ENCODE results near the gene AUTS2. TPM values are rescaled to one million over a fixed set of nuclear protein-coding genes. Genes with fewer than 3 reads are reported as not detected.

AUTS2 gene
- total RNA-seq, 1 donor from 2014 or later = 5.2 TPM

- ATAC-seq (ENCODE audit: poor library complexity) (no peak), DNase-seq (no peak)
- intact Hi-C loops (cut with DNase I) = no loop called here
These were observed 788.9 kb downstream of the AUTS2 start for GRCh38 chr7:70387217-70387616.

- no peak for DNase-seq
- no peak for ATAC-seq (ENCODE audit: poor library complexity)
- intact Hi-C loops (cut with DNase I) = no loop called here
These were observed 791.4 kb downstream of the AUTS2 start for GRCh38 chr7:70389531-70390151.

- ATAC-seq (ENCODE audit: poor library complexity) = no peak
- DNase-seq = no peak
- intact Hi-C loops (cut with DNase I) = no loop called here
These were observed 792.0 kb downstream of the AUTS2 start for GRCh38 chr7:70390251-70390650.

GRCh38 chr7:70392256-70392876 is 794.1 kb downstream of the AUTS2 start:
- ATAC-seq (ENCODE audit: poor library complexity) = peak; percentile 83
- intact Hi-C loops (cut with DNase I) = no loop called here
- no peak for DNase-seq

- ATAC-seq (ENCODE audit: poor library complexity) = peak; percentile 25
- intact Hi-C loops (cut with DNase I) = no loop called here
These were observed 794.7 kb downstream of the AUTS2 start for GRCh38 chr7:70392877-70393435.

GRCh38 chr7:70393956-70394355 is 795.7 kb downstream of the AUTS2 start:
- no peak for ATAC-seq (ENCODE audit: poor library complexity)
- intact Hi-C loops (cut with DNase I) = no loop called here

More at GRCh38 chr7:70392877-70393435, 794.7 kb downstream of the AUTS2 start:
- DNase-seq = no peak

GRCh38 chr7:70400829-70401380 is 802.6 kb downstream of the AUTS2 start:
- DNase-seq (no peak), ATAC-seq (ENCODE audit: poor library complexity) (no peak)
- intact Hi-C loops (cut with DNase I) = no loop called here

More at GRCh38 chr7:70393956-70394355, 795.7 kb downstream of the AUTS2 start:
- DNase-seq = no peak

GRCh38 chr7:70402069-70402468 is 803.8 kb downstream of the AUTS2 start:
- ATAC-seq (ENCODE audit: poor library complexity) = no peak

GRCh38 chr7:70405241-70405640 is 807.0 kb downstream of the AUTS2 start:
- no peak for DNase-seq
- no peak for ATAC-seq (ENCODE audit: poor library complexity)
- intact Hi-C loops (cut with DNase I) = no loop called here

More at GRCh38 chr7:70402069-70402468, 803.8 kb downstream of the AUTS2 start:
- no peak for DNase-seq
- intact Hi-C loops (cut with DNase I) = no loop called here

- no peak for ATAC-seq (ENCODE audit: poor library complexity)
- intact Hi-C loops (cut with DNase I) = no loop called here
These were observed 808.1 kb downstream of the AUTS2 start for GRCh38 chr7:70406186-70406949.

GRCh38 chr7:70406950-70407209 is 808.6 kb downstream of the AUTS2 start:
- no peak for ATAC-seq (ENCODE audit: poor library complexity)

More at GRCh38 chr7:70406186-70406949, 808.1 kb downstream of the AUTS2 start:
- no peak for DNase-seq

GRCh38 chr7:70408477-70408876 is 810.2 kb downstream of the AUTS2 start:
- ATAC-seq (ENCODE audit: poor library complexity) = no peak
- no peak for DNase-seq
- intact Hi-C loops (cut with DNase I) = no loop called here

More at GRCh38 chr7:70406950-70407209, 808.6 kb downstream of the AUTS2 start:
- no peak for DNase-seq
- intact Hi-C loops (cut with DNase I) = no loop called here

- ATAC-seq (ENCODE audit: poor library complexity) = no peak
- intact Hi-C loops (cut with DNase I) = no loop called here
- no peak for DNase-seq
These were observed 810.6 kb downstream of the AUTS2 start for GRCh38 chr7:70408891-70409290.

- DNase-seq (no peak), ATAC-seq (ENCODE audit: poor library complexity) (no peak)
- intact Hi-C loops (cut with DNase I) = no loop called here
These were observed 812.0 kb downstream of the AUTS2 start for GRCh38 chr7:70410134-70410750.

GRCh38 chr7:70414368-70414767 is 816.1 kb downstream of the AUTS2 start:
- no peak for ATAC-seq (ENCODE audit: poor library complexity)
- intact Hi-C loops (cut with DNase I) = no loop called here
- no peak for DNase-seq

- intact Hi-C loops (cut with DNase I) = no loop called here
These were observed 817.1 kb downstream of the AUTS2 start for GRCh38 chr7:70415179-70415972.

GRCh38 chr7:70416347-70416985 is 818.2 kb downstream of the AUTS2 start:
- no peak for ATAC-seq (ENCODE audit: poor library complexity)
- no peak for DNase-seq
- intact Hi-C loops (cut with DNase I) = no loop called here

More at GRCh38 chr7:70415179-70415972, 817.1 kb downstream of the AUTS2 start:
- ATAC-seq (ENCODE audit: poor library complexity) = no peak
- DNase-seq = no peak
